ENCODE data around the gene SERPINB4. TPM values are rescaled to one million over a fixed set of nuclear protein-coding genes. Genes with fewer than 3 reads are reported as not detected.
A peak's percentile ranks its signal among the peaks of the same experiment; 100 is the strongest.
"Not testable (repeated sequence)": the region's sequence is repeated elsewhere in the genome, so short reads cannot be mapped to it uniquely, and the experiment has no call there.

SERPINB4 gene
- total RNA-seq, 1 donor from 2014 or later: not detected

GRCh38 chr18:63642668-63643356, 1.2 kb downstream of the SERPINB4 start:
- ATAC-seq; DNase-seq (ENCODE audit: missing footprints); intact Hi-C loops (cut with DNase I): not testable (repeated sequence)

DNA sequence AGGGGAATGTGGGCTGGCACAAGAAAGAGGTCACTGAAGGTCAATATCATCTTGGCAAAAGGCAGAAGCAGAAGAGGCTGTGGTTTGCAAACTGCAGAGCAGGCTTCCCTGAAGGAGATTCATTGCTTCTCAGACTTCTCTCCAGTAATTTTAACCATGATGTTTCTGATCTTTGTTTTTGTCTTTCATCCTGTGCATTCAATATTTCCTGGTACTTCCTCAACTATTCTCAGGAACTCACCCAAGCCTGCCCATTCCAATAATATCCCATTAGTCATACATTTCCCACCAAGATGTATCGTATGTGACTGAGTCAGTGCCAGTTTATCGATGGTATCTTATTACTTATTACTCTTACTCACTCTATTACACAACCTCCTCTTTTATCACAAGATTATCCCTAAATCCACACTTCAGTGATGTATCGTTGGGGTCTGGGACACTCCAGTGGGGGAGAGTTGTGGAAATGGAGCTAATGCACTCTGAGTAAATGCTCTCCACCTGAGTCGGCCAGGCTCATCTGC, 2.8 kb downstream of the SERPINB4 start:
- ATAC-seq; DNase-seq (ENCODE audit: missing footprints); intact Hi-C loops (cut with DNase I): not testable (repeated sequence)

DNA sequence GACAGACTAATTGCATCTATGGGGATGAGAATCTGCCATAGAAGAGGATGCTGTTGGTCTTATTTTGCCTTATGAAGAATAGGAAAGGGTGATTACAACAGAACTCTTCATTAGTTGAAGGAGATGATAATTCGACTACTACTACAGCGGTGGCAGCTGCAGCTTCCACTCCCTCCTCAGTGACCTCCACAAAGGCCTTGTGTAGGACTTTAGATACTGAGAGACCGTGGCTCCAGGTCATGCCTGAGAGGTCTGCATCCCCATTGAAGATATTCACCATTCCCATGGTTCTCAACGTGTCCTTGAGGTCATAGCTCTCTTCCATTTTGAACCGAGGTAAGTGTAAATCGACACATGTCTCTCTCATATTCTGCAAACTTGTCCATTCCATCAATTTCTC, 6.4 kb downstream of the SERPINB4 start:
- DNase-seq (ENCODE audit: missing footprints) (peak; percentile 53), ATAC-seq (no peak)
- intact Hi-C loops (cut with DNase I): no loop called here

GRCh38 chr18:63627819-63628218, 16.2 kb downstream of the SERPINB4 start:
- no peak for DNase-seq (ENCODE audit: missing footprints)
- intact Hi-C loops (cut with DNase I): no loop called here
- no peak for ATAC-seq

- DNase-seq (ENCODE audit: missing footprints) (peak; percentile 22), ATAC-seq (no peak)
These were observed 17.6 kb downstream of the SERPINB4 start for GRCh38 chr18:63626431-63626830.

DNA sequence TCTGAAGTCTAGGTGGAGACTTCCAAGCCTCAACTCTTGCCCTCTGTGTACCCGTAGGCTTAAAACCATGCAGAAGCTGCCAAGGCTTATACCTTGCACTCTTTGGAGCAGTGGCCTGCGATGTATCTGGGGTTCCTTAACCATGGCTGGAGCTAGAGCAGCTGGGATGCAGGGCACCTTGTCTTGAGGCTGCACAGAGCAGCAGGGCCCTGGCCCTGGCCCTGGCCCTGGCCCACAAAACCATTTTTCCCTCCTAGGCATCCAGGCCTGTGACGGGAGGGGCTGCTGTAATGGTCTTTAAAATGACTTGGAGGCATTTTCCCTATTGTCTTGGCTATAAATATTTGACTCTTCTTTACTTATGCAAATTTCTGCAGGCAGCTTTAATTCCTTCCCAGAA, 19.2 kb downstream of the SERPINB4 start:
- no peak for DNase-seq (ENCODE audit: missing footprints)
- intact Hi-C loops (cut with DNase I): no loop called here
- ATAC-seq: no peak

More at GRCh38 chr18:63626431-63626830, 17.6 kb downstream of the SERPINB4 start:
- intact Hi-C loops (cut with DNase I): no loop called here

DNA sequence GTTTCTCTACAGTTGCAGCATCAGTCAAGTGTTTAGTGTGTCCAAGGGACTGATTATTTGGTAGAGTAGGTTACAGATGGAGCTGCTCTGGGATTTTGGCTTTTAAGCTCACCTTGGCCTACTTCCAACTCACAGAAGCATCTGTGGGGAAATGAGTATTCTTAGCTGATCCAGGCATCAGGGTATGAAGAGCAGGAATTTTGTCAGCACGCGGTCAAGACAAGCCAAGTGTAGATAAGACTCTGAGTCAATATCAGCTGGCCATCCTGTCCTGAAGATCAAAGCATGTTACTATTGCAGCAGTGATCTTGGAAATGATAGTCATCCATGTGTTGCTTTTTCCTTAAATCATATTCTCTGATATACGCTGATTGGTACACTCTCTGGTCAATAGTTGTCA, 24.4 kb downstream of the SERPINB4 start:
- intact Hi-C loops (cut with DNase I): no loop called here

DNA sequence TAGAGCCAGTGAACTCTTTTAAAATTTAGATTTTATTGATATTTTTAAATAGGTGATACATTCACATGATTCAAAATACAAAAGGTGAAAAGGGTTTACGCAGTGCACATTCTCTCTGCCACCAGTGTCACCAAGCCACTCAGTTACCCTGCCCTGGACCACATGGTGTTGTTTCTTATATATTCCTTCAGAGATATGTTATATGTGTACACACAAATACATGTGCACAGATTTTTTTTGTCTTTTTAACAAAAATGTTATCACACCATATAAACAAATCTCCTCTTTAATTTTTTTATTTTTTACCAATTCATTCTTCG, 26.2 kb downstream of the SERPINB4 start:
- DNase-seq (ENCODE audit: missing footprints) (no peak), ATAC-seq (no peak)
- intact Hi-C loops (cut with DNase I): no loop called here

More for the DNA sequence above, 24.4 kb downstream of the SERPINB4 start:
- ATAC-seq (no peak), DNase-seq (ENCODE audit: missing footprints) (no peak)

DNA sequence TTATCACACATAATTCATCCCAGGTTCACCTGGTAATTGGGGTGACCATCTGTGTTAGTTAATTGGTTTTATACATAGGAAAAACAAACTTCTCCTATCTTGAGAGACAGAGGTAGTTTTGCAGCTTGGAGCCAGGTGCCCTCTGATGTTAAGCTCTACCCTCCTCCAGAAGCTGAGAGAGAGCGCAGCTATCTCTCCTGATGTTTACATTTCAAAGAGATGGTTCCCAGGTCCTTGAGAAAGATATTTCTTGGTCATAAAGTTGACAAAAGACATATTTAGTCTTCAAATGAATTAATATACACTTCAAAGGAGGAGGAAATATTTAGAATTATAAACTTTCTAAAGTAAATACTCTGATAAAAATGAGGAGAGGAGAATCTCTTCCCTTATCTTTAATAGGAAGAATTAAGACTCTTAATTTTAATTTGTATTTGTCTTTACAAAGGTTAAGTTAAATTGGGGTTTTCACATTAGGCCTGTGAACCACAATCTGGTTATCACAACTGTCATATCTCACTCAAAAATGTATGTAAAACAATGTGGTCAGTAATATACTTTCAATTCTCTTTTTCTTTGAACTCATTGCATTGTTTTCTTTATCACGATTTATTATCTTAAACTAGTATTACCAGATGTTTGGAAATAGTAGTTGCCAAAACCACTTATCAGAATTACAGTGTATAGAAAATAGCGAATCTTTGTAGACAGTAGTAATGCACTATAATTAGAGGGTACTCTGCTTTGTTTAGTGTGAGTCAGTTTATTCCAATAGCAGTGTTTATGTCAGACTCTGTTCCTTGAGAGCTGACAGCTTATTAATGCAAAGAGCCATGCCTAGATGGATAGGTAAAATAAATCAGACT, 26.8 kb downstream of the SERPINB4 start:
- DNase-seq (ENCODE audit: missing footprints) (no peak), ATAC-seq (no peak)
- intact Hi-C loops (cut with DNase I): no loop called here

DNA sequence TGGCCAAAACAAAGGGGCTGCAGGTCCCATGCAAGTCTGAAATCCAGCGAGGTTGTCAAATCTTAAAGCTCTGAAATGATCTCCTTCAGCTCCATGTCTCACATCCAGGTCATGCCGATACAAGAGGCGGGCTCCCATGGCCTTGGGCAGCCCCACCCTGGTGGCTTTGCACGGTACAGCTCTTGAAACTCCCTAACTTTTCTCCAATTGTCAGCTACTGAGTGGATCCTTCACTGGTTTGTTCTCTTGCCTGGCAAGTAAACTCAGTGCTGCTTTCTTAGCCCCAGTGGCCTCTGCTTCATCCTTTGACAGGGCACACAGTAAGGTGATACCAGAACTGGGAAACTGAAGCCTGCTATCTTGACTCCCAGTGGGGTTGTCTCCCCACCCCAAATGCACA, 30.6 kb downstream of the SERPINB4 start:
- DNase-seq (ENCODE audit: missing footprints): no peak
- intact Hi-C loops (cut with DNase I): no loop called here
- ATAC-seq: no peak

- DNase-seq (ENCODE audit: missing footprints) (no peak), ATAC-seq (no peak)
- intact Hi-C loops (cut with DNase I): no loop called here
These were observed 37.5 kb downstream of the SERPINB4 start for GRCh38 chr18:63606526-63606925.

- no peak for DNase-seq (ENCODE audit: missing footprints)
- ATAC-seq: no peak
- intact Hi-C loops (cut with DNase I): no loop called here
These were observed 39.1 kb downstream of the SERPINB4 start for GRCh38 chr18:63604791-63605567.

DNA sequence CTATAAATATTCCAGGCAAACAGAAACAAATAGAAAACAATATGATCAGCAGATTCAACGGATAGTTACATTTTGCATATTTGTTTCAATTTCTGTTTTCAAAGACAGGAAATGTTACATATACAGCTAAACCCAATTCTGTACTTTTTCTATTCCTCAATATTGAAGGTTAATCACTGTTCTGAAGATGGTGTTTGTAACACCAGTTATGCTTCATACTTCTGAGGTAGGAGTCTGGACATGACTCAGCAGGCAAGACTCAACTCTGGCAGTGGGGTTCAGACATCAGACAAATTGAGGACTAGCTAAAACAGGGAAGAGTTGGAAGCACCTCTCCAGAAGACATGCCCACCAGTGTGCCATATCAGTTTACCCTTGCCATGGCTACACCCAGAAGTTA, 40.3 kb downstream of the SERPINB4 start:
- DNase-seq (ENCODE audit: missing footprints) (no peak), ATAC-seq (no peak)
- intact Hi-C loops (cut with DNase I): no loop called here

GRCh38 chr18:63603355-63603754, 40.7 kb downstream of the SERPINB4 start:
- intact Hi-C loops (cut with DNase I): no loop called here
- no peak for DNase-seq (ENCODE audit: missing footprints)
- ATAC-seq: no peak

DNA sequence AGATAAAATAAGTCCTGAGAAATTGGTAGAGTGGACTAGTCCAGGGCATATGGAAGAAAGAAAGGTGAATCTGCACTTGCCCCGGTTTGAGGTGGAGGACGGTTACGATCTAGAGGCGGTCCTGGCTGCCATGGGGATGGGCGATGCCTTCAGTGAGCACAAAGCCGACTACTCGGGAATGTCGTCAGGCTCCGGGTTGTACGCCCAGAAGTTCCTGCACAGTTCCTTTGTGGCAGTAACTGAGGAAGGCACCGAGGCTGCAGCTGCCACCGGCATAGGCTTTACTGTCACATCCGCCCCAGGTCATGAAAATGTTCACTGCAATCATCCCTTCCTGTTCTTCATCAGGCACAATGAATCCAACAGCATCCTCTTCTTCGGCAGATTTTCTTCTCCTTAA, 47.1 kb downstream of the SERPINB4 start:
- ATAC-seq: no peak
- no peak for DNase-seq (ENCODE audit: missing footprints)
- intact Hi-C loops (cut with DNase I): no loop called here

GRCh38 chr18:63592471-63592870, 51.6 kb downstream of the SERPINB4 start:
- DNase-seq (ENCODE audit: missing footprints): no peak
- ATAC-seq: no peak
- intact Hi-C loops (cut with DNase I): no loop called here

DNA sequence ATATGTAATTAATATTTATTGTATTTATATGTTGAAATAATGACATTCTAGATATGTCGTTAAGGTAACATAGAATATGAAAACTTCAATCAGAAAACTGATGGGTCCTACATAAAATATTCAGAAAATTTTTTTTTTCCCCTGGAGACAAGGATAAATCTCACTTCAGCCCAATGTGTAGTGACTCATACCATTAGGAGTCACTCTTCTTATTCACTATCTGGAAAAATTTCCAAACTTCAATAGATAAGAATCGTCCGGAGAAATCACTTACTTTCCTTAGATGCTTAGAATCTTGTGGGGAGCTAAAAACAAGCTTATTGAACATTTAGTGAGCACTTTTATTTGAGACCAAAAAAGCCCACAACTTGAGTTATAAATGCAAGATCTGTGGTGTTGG, 52.3 kb downstream of the SERPINB4 start:
- ATAC-seq (no peak), DNase-seq (ENCODE audit: missing footprints) (no peak)
- intact Hi-C loops (cut with DNase I): no loop called here

- DNase-seq (ENCODE audit: missing footprints) (no peak), ATAC-seq (no peak)
- intact Hi-C loops (cut with DNase I): no loop called here
These were observed 52.9 kb downstream of the SERPINB4 start for GRCh38 chr18:63590966-63591695.

GRCh38 chr18:63590373-63590772, 53.7 kb downstream of the SERPINB4 start:
- ATAC-seq (no peak), DNase-seq (ENCODE audit: missing footprints) (no peak)
- intact Hi-C loops (cut with DNase I): no loop called here

Data from Right ventricle myocardium inferior (tissue), 1 donor.